ENCODE measurements around the gene STK40. TPM values are rescaled to one million over a fixed set of nuclear protein-coding genes. Genes with fewer than 3 reads are reported as not detected.

The STK40 gene
- total RNA-seq, 1 donor from 2014 or later: 18.9 TPM

- peak; percentile 98 for DNase-seq
Observed at GRCh38 chr1:36397378-36398230, 11.9 kb upstream of the STK40 start, which contains the start of gene LSM10. Gene LSM10 (minus strand): TSS chr1:36397908. CDS start chr1:36394129, 3,779 bp downstream.

DNA sequence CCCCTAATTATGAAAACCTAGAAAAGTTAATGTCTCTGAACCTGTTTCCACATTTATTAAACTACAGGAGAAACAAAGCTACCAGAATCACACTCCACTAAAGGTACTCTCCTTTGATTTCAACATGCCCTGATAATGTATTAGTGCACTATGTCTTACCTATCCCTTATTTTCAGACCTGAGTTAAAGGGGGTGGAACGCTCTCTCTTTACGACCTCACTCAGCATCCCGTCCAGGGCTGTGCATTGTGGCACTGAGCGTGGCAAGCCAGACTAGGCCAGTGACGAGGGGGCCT, 11.3 kb upstream of the STK40 start:
- no peak for DNase-seq

DNA sequence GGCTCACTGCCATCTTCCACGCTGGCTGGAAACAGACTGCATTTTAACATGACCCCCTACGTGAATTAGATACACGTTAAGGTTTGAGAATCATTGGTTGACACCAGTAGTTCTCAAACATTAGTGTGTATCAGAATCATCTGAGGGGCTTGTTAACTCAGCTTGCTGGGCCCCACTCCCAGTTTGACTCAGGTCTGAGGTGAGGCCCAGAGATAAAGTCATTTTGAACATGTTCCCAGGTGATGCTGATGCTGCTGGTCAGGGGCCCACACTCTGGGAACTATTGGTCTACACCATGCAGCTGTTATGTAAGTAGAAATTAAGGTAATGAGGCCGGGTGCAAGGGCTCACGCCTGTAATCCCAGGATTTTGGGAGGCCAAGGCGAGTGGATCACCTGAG, 10.6 kb upstream of the STK40 start:
- DNase-seq: no peak

- DNase-seq: no peak
Observed at GRCh38 chr1:36393686-36394085, 8.0 kb upstream of the STK40 start.

GRCh38 chr1:36392836-36393235, 7.1 kb upstream of the STK40 start:
- no peak for DNase-seq

DNA sequence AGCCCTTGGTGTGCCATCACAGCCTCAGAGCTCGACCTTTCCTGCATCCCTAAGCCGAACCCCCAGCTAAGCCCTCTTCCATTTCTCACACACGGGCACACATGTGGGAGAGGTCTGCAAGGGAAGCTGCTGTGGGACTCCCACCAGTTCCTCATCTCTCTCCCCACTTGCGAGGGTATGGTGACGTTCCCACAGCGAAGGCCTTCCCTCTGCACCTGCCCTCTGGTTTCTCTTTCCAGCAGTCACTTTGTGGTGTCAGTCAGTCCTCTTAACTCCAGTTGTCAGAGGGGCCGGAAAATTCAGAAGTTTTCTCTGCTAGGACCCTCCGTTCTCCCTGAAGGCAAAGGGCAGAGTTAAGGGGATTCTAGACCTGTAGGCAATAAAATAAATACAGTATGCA, 5.5 kb upstream of the STK40 start:
- DNase-seq: no peak

DNA sequence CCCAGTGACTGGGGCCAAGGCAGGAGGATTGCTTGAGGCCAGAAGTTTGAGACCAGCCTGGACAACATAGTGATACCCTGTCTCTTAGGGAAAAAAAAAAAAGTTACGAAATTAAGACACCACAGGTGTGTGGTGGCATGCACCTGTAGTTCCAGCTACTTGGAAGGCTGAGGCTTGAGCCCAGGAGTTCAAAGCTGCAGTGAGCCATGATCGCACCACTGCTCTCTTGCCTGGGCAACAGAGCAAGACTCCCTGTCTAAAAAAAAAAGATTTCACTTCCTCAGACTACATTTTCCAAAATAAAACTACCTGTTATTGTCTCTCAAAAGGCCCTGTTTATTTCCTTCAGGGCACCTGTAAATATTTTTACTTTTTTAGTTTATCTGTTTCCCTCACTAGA, 4.7 kb upstream of the STK40 start:
- DNase-seq: no peak

GRCh38 chr1:36389999-36390398, 4.3 kb upstream of the STK40 start:
- DNase-seq: no peak

GRCh38 chr1:36389261-36389660, 3.5 kb upstream of the STK40 start:
- no peak for DNase-seq

DNA sequence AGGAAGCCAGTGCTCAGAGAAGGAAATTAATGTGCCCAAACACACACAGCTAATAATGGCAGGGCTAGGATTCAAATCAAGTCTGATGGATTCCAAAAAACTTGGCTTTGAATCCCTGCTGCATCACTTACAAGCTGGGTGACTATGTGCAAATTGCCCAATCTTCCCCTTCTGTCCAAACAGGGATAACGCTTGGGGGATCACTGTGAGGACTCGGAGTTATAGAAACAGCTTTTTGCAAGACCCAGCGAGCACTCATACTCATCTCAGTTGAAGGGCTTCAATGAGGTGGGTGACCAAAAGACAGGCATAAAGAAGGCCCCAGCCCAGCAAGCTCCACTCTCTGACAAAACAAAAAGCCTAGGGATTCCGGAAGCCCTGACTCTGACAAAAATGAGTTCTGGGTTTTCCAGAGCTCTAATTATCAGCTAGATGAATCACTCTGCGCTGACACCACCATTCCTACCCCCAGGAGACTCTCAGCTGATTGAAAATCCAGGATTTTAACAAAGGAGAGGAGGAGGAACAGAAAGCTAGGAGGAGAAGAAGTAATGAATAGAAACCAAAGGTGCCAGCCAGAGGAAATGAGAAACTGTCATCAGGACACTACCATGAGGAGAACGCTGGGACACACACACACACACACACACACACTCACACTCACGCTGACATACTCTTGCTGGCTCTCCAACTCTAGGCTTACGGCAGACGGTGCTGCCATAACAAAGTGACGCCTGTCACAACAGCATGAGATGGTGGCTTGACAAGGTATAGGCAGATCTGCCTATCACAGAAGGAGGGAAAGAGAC, 1.6 kb upstream of the STK40 start:
- DNase-seq: no peak

DNA sequence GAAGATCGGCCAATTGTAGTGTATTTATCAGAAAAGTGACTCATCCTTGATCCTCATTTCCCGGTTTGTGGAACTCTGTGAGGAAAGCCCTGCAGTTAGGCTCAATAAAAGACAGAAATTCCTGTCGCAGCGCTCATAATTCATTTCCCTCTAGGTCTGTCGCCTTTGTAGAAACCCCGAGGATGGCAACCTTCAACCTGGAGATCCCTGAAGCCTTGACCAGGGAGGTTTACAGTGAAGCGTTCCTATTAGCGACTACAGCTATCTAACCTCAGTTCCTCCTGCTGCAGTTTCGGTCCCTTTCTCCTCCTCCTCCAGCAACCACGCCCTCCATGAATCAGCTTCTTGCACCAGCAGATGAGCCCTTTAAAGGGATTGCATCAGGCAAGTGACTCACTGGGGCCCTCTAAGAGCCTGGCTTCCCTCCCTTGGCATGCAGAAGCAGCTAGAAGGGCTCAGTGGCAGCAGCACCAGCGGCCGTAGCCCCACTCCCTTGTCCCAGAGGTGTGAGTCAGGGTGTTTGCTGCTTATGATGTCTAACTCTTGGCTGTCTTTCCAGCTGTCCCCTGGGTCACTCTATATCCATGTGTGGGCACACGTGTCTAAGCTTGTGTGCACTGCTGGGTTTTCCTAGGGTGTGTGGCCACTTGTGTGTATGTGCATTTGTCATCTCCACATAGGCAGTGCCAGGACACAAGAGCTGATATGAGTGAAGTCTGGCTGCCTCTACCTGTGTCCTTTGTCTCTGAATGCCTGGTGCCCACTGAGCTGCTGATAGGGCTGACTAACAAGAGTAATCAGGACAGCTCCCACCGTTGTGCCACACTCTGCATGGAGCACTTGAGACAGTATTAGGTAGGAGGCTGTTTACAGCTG, 779 bp upstream of the STK40 start:
- DNase-seq: peak; percentile 92

DNA sequence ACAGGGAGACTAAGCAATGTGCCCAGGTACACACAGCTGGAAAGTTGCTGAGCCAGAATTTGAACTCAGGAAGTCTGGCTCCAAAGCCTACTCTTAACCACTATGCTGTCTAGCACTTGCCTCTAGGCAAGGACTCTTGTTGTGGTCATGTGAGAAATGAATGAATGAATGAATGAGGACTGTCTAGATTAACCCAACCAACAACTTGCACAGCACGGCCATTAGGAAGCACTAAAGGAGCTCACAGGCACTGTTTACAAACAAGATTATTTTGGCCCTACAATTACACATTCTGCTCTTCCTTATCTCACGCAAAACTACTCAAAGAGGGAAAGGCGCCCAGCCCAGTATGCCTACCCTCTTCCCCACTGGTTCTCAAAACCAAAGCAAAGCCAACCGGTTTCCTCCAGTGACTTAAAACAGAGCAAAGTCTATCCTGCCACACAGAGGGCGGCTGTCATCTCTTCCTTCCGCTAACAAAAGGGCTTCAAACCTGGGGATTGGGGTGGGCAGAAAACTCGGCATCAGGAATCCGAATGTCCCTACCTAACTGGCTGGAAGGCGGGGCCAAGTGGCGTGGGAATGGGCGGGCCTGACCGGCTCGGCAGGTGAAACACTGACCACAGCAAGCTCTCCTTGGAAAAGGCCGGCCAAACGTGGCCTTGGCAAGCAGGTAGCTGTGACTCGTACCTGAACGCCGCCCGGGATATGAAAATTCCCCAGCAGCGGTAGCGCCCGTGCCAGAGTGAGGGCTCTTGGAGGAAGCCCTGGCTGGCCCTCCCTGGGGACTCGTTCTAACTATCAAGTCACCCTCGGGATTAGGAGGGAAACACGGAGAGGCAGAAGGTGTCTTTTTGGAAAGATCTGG, 948 bp downstream of the STK40 start:
- DNase-seq: peak; percentile 52

- DNase-seq: no peak
Observed at GRCh38 chr1:36383240-36383639, 2.5 kb downstream of the STK40 start.

- DNase-seq: no peak
Observed at GRCh38 chr1:36382669-36383068, 3.1 kb downstream of the STK40 start.

DNA sequence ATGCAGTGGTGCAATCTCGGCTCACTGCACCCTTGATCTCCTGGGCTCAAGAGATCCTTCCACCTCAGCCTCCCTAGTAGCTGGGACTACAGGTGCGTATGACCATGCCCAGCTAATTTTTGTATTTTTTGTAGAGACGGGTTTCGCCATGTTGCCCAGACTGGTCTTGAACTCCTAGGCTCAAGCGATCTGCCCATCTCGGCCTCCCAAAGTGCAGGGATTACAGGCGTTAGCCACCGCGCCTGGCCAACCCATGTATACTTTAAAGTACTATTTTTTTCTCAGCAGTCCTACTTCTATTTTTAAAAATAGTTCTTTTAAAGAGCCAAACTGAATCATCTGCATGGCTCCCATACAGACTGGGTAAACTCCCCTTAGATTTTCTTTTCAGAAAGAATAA, 3.5 kb downstream of the STK40 start:
- DNase-seq: no peak

- no peak for DNase-seq
Observed at GRCh38 chr1:36381405-36381804, 4.3 kb downstream of the STK40 start.

DNA sequence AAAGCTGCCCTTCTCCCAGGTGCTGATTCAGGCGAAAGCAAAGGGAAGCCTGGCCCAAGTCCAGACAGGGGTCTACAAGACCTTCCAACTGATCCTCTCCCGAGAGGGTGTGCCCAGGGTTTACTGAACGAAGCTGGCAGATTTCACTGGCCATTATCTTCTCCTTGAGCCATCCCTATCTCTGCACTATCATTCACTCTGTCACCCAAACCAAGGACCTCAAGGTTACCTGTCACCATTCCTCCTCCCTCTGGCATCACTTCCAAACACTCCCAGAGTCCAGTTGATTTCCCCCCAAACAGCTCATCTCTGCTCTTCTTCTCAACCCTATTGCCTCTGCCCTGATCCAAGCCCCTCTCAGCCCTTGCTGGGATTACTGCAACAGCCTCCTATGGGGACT, 4.9 kb downstream of the STK40 start:
- no peak for DNase-seq

DNA sequence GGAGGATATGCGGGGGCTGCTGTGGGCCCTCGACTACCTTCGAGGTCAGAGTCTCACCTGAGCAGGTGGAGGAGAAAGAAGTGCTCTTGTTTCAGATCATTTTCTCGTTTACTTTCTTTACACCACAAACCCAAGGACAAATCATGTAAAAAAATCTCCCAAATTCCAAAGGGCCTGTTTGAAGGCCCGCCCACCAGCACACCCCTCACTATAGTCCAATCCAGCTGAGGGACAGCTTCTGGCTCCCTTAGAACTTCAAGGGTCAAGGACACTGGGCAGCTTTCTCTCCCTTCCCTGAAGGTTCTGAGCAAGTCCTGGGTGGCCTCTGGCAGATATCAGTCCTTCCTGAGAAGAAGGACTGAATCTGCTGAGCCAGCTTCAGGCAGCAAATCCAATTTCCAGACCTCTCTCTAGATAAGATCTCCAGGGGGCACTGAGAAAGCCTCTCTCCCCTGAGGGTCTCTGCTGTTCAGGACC, 5.5 kb downstream of the STK40 start:
- no peak for DNase-seq

GRCh38 chr1:36377791-36378492, 7.8 kb downstream of the STK40 start:
- no peak for DNase-seq

GRCh38 chr1:36372617-36373016, 13.1 kb downstream of the STK40 start:
- no peak for DNase-seq

All from tongue (tissue), 2 donors.